Body of pancreas (tissue), 4 donors: ENCODE results near the gene ZNF621.

Experiments used
- CTCF ChIP-seq, 7 experiments: fragments of 450-650 bp in 4 of 7; fragments of 200-600 bp in 3 of 7; sonication (generic) in 3 of 7; IDR thresholded peaks; one replicate each; pipeline ENCODE4 v1.5.1; 2016 to 2019; ENCODE audit warnings: antibody characterized with exemption in 7 of 7
- POLR2A ChIP-seq, 3 donors: fragments of 450-650 bp; IDR thresholded peaks; one replicate each; pipeline ENCODE4 v1.6.1; 2016; ENCODE audit warnings: antibody characterized with exemption in 3 of 3, mild to moderate bottlenecking in 2 of 3

GRCh38 chr3:40494698-40495097 lies 30.1 kb upstream of the ZNF621 start:
- TF ChIP-seq CTCF (IDR thresholded peaks at IDR 0.05) (no peak), POLR2A (IDR thresholded peaks at IDR 0.05) (no peak)
